Measurements from ENCODE around the gene NSMF. TPM values are rescaled to one million over a fixed set of nuclear protein-coding genes. Genes with fewer than 3 reads are reported as not detected.

Gene NSMF
- total RNA-seq, 1 donor from 2014 or later: 20.4 TPM

Other genes with a start within 250 kb of the NSMF start
- gene RNF208, start 237.1 kb downstream of the NSMF start, total RNA-seq: 1.2 TPM in 1 of 2 replicates, not detected in the other
- gene CYSRT1, start 234.2 kb downstream of the NSMF start, total RNA-seq: 0.20 and 0.87 TPM in 2 replicates
- 0.15 and 0.52 TPM in 2 replicates for gene RNF224, start 231.8 kb downstream of the NSMF start, total RNA-seq
- not detected in 2 replicates for gene SLC34A3, start 228.4 kb downstream of the NSMF start, total RNA-seq
- gene TUBB4B, start 218.0 kb downstream of the NSMF start, total RNA-seq: 153 and 288 TPM in 2 replicates
- not detected in 2 replicates for gene STPG3, start 208.0 kb downstream of the NSMF start, total RNA-seq
- gene NELFB, start 204.0 kb downstream of the NSMF start, total RNA-seq: 55.4 and 62.2 TPM in 2 replicates
- 36.3 and 42.1 TPM in 2 replicates for gene TOR4A, start 181.6 kb downstream of the NSMF start, total RNA-seq
- 0.55 and 1.0 TPM in 2 replicates for gene NRARP, start 157.1 kb downstream of the NSMF start, total RNA-seq
- gene EXD3, start 36.2 kb downstream of the NSMF start, total RNA-seq: 11.6 and 12.2 TPM in 2 replicates
- gene NOXA1, start 35.9 kb downstream of the NSMF start, total RNA-seq: 2.1 and 2.8 TPM in 2 replicates
- gene ENTPD8, start 18.0 kb downstream of the NSMF start, total RNA-seq: 0.05 and 0.17 TPM in 2 replicates
- gene PNPLA7, start 91.1 kb upstream of the NSMF start, total RNA-seq: 1.2 TPM in 1 of 2 replicates, not detected in the other
- gene MRPL41, start 92.5 kb upstream of the NSMF start, total RNA-seq: 18.1 and 50.2 TPM in 2 replicates
- gene DPH7, start 119.6 kb upstream of the NSMF start, total RNA-seq: 15.8 and 29.9 TPM in 2 replicates
- gene ZMYND19, start 131.2 kb upstream of the NSMF start, total RNA-seq: 11.0 and 19.1 TPM in 2 replicates
- 58.6 and 75.0 TPM in 2 replicates for gene ARRDC1, start 146.4 kb upstream of the NSMF start, total RNA-seq
- 58.0 and 92.8 TPM in 2 replicates for gene EHMT1, start 159.7 kb upstream of the NSMF start, total RNA-seq

Data from renal cortical epithelial cell (primary cell).